ENCODE measurements around the gene KCNH6.

Gene KCNH6

GRCh38 chr17:63512896-63513644, 10.1 kb upstream of the KCNH6 start:
- no peak for DNase-seq (ENCODE audit: low read depth in 3 of 3)

GRCh38 chr17:63514477-63514876, 8.7 kb upstream of the KCNH6 start:
- DNase-seq (ENCODE audit: low read depth in 3 of 3), result no peak

DNA sequence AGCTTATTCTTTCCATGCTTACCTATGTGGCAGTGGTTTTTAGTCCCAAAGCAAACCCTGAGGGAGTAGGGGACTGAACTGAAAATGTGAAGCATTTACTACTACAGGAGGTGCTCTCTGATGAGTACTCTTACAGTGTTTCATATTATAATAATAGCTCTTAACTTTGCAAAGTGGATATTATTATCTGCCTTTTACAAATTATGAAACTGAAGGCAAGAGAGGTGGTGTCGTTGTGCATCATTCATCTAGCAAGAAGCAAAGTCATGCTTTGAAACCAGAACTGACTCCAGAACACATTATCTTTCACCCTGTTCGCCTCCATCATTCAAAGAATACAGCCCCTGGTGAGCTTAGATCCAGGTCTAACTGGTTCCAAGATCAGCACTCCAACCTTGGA, 8.2 kb upstream of the KCNH6 start:
- DNase-seq (ENCODE audit: low read depth in 3 of 3), result no peak

DNA sequence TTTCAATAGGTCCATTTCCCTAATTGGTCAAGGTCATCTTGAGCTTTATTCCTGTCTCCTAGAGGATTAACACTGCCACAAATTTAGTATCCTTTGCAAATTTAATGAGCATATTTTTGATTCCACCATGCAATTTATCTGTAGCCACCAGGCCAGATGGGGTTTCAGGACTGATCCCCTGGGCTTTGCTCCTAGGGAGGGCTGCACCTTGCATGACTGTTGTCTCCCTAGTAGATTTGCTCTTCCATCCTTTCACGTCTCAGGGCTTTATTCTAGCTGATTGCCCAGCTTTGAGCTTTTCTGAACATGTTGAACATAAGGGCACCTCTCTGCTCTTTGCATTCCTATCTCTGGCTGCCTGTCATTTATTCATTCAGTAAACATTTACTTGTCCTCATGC, 7.7 kb upstream of the KCNH6 start:
- DNase-seq (ENCODE audit: low read depth in 3 of 3), result no peak

DNA sequence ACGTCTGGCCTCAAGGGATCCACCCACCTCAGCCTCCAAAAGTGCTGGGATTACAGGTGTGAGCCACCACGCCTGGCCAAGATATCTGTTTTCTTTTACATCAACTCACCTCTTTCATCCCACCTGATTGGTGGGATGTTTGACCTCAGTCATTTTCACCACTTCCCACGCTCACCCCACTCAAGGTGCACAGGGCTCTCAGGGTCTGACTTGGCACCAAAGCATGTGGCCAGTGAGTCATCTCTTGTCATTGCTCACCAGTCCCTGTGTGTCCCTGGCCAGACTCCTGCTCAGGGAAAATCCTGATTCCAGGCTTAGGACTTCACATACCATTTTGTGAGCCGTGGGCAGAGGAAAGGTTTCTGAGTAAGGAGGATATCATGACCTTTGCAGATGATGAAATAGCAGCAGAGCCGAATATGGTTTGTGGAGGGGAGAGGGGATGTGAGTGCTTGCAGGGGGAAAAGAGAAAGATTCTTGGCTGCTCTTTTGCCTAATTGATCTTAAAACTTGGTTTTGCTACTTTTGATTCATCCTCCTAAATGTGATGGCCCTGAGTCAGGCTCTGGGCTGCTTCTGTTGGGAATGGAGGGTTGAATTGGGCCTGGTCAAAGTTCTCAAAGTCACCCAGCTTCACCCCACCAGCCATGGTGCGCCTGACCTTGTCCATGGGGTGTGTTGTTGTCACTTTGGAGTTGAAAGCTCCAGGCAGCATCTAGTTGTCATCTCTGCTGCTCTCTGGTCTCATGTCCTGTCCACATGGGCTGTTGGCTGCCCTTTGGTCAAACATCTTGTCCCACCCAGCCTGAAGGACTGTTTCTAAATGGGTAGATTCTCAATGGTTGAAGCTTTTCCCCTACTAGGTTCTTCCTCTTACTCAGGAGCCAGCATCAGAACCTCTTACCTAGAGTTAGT, 6.0 kb upstream of the KCNH6 start:
- DNase-seq (ENCODE audit: low read depth in 3 of 3), result peak; percentile 23 to 38 (median 35)

DNA sequence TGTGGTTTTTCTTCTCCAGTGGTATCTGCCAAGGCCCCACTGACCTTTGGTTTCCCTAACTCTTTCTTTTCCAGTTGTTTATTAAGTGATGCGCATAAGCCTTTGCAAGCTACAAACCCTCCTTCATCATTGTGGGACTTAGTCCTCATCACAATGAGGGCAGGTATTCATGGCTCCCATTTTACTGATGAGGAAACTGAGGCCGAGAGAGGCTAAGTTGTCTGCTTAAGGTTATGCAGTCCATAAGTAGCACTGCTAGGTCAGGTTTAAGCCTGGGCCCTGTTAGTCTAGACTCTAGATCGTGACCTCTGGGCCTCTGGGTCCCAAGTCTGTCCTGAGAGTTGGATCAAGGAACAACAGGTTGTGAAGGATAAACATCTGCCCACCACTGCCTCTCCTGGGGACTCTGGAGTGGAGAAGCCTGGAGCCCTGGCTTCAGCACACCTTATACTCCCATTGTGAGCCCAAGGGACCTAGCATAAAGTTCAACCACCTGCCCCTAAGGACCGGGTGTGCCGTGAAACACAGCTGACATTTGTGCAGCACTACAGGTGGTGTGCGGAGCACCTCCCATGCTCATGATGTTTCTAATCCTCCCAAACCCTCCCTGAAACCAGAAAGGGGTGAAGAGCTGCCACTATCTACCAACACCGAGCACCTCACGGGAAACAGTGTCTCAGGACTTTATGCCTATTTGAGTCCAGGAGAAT, 5.2 kb upstream of the KCNH6 start:
- DNase-seq (ENCODE audit: low read depth in 3 of 3), result no peak

DNA sequence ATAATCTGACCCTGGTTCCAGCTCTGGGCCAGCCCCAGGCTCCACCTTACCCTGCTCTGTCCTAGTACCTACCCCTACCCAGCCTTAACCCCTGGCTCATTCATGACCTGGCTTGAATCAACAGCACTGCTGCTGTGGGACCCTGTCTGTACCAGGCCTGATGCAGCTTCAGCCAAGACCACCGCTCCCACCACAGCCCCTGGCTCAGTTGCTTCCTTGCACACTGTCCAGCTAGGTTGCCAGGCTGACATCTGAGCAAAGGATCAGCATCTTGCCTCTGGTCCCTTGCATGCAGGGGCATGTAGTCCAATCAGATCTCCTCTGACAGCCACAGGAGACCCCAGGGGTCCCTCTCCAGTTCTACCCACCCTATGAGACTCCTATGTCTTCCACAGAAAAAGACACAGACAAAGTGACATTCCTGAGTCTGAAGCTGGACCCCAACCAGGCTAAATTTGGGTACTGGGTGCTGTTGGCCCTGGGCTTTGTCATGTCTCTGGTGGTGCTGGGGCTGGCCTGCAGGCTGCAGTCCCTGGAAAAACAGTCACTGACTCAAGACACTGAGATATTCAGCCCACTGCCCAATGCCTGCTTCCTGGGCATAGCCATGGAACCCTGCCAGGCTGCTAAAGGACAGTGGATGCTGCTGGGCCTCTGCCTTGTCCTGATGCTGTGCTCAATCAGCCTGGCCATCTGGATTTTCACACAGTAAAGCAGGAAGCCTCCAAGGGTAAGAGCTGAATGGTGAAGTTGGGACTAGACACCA, 3.9 kb upstream of the KCNH6 start:
- no peak for DNase-seq (ENCODE audit: low read depth in 3 of 3)

GRCh38 chr17:63519972-63520882, 2.9 kb upstream of the KCNH6 start:
- no peak for DNase-seq (ENCODE audit: low read depth in 3 of 3)

- no peak for DNase-seq (ENCODE audit: low read depth in 3 of 3)
These were observed 893 bp downstream of the KCNH6 start for GRCh38 chr17:63524051-63524450.

GRCh38 chr17:63525190-63525946, 2.2 kb downstream of the KCNH6 start:
- DNase-seq (ENCODE audit: low read depth in 3 of 3), result no peak

GRCh38 chr17:63526861-63527260, 3.7 kb downstream of the KCNH6 start:
- DNase-seq (ENCODE audit: low read depth in 3 of 3), result no peak

- DNase-seq (ENCODE audit: low read depth in 3 of 3), result no peak
These were observed 5.0 kb downstream of the KCNH6 start for GRCh38 chr17:63528183-63528582.

- no peak for DNase-seq (ENCODE audit: low read depth in 3 of 3)
These were observed 6.8 kb downstream of the KCNH6 start for GRCh38 chr17:63529711-63530556.

DNA sequence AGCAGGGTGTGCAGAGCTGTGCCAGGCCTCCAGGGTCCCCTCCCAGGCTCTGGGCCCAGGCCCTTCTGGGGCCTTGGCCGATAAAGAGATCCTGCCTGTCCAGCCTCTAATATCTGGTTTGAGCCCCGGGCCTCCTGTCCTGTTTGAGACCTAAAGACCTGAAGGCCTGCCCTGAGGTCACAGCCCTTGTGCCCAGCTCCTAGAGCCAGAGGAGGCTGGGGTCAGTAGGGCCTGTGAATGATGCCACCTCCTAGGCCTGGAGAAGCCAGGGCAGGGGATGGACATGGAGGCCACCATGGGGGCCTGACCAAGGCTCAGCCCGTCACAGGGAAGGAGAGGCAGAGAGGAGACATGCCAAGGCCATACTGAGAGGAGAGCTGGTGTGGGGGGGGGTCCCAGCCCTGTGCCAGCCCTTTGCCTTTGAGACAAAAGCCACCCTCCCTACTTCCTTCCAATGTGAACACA, 7.4 kb downstream of the KCNH6 start:
- no peak for DNase-seq (ENCODE audit: low read depth in 3 of 3)

DNA sequence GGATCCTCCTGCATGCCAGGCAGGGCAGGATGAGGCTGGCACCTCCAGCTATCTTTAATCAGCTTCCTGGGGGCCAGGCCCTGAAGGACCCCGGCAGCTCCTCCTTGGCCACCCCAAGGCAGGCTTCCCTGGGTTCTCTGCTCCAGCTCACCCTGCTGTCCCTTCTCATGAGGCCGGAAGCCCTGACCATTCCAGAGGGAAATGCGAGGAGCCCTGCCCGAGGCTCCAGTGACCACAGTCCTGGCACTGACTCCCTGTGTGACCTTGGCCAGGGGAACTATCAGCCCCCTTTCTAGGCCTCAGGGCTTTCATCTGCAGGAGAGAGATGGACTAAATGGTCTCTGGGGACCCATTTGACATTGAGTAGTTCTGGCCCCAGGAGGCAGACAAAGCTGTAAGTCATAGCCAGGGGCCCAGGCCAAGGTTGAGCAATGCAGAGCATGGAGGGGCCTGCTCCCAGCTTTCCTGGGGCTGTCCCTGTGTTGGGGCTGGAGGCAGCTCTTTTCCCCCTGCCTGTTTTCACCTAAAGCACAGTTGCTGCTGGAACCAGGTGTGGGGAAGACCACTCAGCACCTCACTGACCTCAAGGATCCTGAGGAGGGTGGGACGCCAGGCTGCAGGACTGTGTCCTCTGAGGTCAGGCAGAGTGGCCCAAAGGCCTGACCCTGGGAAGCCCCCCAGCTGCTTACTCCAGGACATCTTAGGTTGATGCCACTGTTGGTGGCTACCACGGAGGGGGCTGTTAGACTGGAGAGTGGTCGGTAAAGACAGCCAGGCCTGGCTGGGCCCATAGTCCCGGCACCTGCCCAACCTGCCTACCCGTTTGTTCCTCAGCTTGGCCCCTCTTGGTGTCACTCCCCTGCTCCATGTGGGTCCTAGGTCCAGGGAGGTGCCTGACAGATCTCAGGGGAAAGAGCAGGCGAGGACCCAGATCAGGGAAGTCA, 8.1 kb downstream of the KCNH6 start:
- no peak for DNase-seq (ENCODE audit: low read depth in 3 of 3)

GRCh38 chr17:63533433-63534077, 10.4 kb downstream of the KCNH6 start:
- DNase-seq (ENCODE audit: low read depth in 3 of 3), result no peak

- DNase-seq (ENCODE audit: low read depth in 3 of 3), result no peak
These were observed 11.0 kb downstream of the KCNH6 start for GRCh38 chr17:63534078-63534570.

Data from stimulated activated CD4-positive, alpha-beta T cell treated with anti-CD3 and anti-CD28 coated beads, TNF-alpha, amount 100 ng/mL, for 48 hours (primary cell).